GM21737 (cell line): ENCODE measurements around the gene UBE2D3.
A peak's percentile ranks its signal among the peaks of the same experiment; 100 is the strongest.
"Not testable (repeated sequence)": the region's sequence is repeated elsewhere in the genome, so short reads cannot be mapped to it uniquely, and the experiment has no call there.

ENCODE experiments used
- ATAC-seq: cut with Tn5 transposase; IDR thresholded peaks from one replicate; pipeline ENCODE4 v1.9.1; 2021; ENCODE audit warnings: mild to moderate bottlenecking, moderate library complexity; ENCODE audit not compliant: unreplicated experiment

UBE2D3 gene

GRCh38 chr4:102826890-102827673 is at the start of gene UBE2D3:
UBE2D3 (minus strand) TSS chr4:102827551; CDS start chr4:102826508, 1,043 bp downstream.
- peak; percentile 33 for ATAC-seq

DNA sequence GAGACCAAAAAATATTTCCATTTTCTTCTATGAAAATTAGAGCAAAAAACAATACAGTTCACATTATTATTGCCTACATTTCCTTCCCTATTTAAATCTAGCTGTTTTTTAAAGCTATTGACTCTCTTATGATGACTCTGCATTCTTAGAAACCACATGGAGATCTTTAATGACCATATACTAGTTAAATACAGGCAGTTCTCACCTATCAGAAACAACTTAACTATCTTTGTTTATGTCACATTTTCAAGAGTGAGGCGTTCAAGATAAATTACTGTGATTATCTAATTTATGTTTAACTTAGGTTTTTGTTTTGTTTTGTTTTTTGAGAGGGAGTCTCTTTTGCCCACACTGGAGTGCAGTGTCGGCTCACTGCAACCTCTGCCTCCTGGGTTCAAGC is 44.4 kb upstream of the UBE2D3 start:
- ATAC-seq = no peak

DNA sequence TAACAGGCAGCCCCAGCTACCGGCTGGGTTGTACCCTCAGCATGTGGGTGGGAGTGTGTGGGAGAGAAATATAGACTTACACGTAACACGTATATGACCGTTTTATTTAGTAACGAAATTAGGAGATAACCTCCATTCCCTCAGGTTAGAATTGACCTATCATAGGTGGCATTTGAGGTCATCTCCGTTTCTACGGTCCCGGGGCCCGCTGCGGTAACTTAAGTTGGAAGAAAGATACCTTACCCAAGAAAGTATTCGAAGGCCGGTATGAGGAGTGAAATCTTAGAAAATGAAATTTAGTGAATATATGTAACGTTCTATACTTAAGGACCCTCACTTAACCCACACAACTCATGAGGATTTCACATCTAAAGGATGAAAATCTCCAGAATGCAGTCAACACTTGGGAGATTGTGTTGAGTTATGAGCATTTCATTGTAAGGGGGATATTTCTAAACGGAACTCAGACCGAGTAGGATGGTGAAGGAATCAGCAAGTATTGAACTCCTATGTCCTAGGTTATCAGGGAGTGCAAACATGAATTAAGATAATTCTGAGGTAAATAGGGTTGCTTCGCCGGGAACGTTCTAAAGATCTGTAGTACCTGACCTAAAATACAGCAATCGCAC is 42.3 kb upstream of the UBE2D3 start:
- ATAC-seq = peak; percentile 23

GRCh38 chr4:102868781-102869568 is 41.6 kb upstream of the UBE2D3 start, which contains the start of gene CISD2:
CISD2 (plus strand) TSS chr4:102868992; CDS start chr4:102869085, 93 bp downstream.
- ATAC-seq = peak; percentile 84

GRCh38 chr4:102868153-102868780 is 40.9 kb upstream of the UBE2D3 start:
- ATAC-seq = peak; percentile 44

GRCh38 chr4:102867278-102868152 is 40.2 kb upstream of the UBE2D3 start:
- ATAC-seq = no peak

- not testable (repeated sequence) for ATAC-seq
These were observed 38.0 kb upstream of the UBE2D3 start for GRCh38 chr4:102865327-102865726.

- ATAC-seq = no peak
These were observed 35.4 kb upstream of the UBE2D3 start for GRCh38 chr4:102862747-102863146.

GRCh38 chr4:102862016-102862415 is 34.7 kb upstream of the UBE2D3 start:
- no peak for ATAC-seq

DNA sequence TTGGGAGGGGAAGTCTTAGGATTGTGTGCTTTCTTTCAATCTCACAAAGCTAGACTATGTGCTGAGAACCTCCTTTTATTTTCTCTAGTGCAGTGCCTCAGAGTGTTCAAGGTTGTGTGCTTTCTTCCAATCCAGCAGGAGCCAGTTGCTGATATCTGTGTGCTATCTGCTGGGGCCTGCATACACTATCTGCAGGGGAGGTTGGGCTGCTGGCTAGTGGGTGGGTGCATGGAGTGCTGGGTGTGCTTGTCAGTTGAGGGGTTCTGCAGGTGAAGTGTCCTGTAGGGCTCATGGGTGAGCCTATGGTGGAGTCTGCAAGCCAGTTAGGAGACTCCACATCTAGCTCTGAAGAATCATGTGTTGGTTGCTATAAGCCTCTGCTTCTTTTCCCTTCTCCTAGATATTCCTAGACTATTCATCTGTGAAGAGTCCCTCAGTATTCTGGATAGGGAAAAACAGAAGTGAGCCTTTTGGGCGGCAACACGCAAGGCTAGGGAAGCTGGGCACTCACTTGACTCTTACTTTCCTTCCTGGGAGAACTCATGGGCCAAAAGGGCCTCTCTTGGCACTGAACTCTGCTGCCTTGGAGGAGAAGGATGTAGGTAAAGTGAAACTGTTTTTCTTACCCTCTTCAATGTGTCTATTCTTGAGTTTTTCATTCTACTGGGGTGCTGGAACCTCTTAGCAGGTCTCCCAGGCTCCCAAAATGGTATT is 33.4 kb upstream of the UBE2D3 start:
- ATAC-seq = no peak

DNA sequence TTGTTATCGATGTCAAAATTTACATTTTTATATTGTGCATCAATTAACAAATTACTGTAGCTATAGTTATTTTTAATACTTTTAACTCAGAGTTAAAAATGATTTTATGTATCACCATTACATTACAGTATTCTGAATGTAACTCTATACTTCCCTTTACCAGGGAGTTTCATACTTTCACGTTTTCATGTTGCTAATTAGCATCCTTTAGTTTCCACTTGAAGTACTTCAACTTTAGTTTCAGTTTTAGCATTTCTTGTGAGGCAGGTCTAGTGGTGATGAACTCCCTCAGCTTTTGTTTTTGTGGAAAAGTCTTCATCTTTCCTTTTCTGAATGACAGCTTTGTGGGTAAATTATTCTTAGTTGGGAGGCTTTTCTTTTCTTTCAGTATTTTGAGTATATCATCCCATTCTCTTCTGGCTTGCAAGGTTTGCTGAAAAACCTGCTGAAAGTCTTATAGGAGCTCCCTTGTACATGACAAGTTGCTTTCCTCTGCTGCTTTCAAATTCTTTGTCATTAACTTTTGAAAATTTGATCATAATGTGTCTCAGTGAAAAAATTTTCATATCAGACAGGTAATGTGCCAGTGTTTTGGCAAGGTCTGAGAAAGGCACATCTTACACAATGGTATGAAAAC is 31.6 kb upstream of the UBE2D3 start:
- no peak for ATAC-seq

DNA sequence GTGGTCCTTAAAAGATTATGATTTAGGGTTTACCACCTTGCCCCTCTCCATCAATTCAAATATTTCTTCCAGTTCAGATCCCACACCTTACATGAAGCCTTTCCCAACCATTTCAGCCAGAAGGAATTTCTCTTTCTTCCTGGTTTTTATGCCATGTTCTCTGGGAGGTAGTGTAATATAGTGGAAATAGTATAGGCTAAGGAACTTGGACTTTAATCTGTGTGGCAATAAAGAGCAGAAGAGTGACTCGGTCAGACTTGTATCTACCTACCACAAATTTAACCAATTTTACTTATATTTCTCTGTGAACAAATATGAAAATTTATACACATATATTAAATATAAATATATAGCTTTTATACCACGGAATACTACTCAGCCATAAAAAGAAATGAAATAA is 23.0 kb upstream of the UBE2D3 start:
- ATAC-seq = no peak

- ATAC-seq = no peak
These were observed 22.3 kb upstream of the UBE2D3 start for GRCh38 chr4:102849579-102850104.

DNA sequence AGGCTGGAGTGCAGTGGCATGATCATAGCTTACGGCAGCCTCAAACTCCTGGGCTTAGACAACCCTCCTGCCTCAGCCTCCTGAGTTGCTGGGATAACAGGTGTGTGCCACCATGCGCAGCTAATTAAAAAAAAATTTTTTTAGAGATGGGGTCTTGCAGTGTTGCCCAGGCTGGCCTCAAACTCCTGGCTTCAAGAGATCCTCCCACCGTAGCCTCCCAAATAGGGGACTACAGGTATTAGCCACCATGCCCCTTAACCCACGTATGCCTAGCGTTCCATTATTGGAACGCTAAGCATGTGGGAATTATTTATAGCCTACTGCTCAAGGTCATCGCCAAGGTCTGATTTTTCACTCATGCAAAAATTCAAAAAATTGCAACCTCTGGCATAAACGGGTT is 20.3 kb upstream of the UBE2D3 start:
- ATAC-seq = no peak

DNA sequence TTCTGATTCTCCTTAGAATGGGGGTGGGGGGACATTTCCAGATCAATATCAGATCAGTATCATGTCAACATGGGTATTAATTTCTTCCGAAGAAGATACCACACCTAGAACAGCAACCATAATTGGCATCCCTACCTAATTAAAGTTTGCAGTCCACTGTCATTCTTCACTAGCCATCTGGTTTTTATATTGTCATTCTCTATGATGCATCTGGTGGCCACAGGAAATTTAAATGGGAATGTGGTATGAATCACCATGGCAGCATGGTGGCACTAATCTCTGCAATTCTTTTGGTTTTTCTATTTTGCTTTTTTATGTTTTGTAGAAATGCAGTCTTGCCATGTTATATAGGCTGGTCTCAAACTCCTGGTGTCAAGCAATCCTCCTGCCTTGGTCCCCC is 16.6 kb upstream of the UBE2D3 start:
- ATAC-seq = no peak

GRCh38 chr4:102843273-102843672 is 15.9 kb upstream of the UBE2D3 start:
- ATAC-seq = no peak

DNA sequence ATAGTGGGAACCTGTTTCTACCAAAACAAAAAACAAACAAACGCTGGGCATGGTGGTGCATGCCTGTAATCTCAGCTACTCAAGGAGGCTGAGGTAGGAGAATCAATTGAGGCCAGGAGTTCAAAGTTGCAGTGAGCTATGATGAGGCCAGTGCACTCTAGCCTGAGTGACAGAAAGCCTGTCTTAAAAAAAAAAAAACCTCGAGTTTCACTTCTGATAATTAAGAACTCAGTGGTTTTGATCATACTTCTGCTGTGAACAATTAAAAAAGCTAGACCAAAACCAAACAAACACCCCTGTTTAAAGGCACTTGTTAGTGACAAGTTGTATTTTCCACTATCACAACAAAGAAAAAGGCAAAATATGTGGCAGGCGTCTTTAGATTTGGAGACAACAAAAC is 15.0 kb upstream of the UBE2D3 start:
- ATAC-seq = no peak

- ATAC-seq = no peak
These were observed 9.2 kb upstream of the UBE2D3 start for GRCh38 chr4:102836596-102836995.

DNA sequence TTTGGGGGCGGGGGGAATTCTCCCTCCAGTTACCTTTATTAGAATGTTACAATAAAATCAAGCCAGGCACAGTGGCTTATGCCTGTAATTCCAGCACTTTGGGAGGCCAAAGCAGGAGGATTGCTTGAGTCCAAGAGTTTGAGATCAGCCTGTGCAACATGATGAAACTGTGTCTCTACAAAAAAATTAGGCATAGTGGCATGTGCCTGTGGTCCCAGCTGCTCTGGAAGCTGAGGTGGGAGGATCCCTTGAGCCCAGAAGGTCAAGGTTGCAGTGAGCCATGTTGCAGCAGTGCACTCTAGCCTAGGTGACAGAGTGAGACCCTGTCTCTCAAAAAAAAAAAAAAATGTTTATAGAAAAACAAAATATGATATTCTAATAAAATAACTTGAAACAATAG is 5.3 kb upstream of the UBE2D3 start:
- ATAC-seq = no peak
